Skeletal muscle satellite cell (primary cell): ENCODE measurements around the gene CAMTA1.

Source experiments
- H3K27me3 ChIP-seq: 2 replicates; pipeline ENCODE4 v1.7.0; 2013; ENCODE audit warnings: low read length; ENCODE audit not compliant: control insufficient read depth, insufficient read depth
- H3K36me3 ChIP-seq: 2 replicates; pipeline ENCODE4 v1.7.0; 2013; ENCODE audit warnings: mild to moderate bottlenecking, control low read depth, low read length; ENCODE audit not compliant: insufficient read depth
- H3K4me1 ChIP-seq: 2 replicates; pipeline ENCODE4 v1.7.0; 2013; ENCODE audit warnings: low read length; ENCODE audit not compliant: control insufficient read depth, insufficient read depth
- H3K4me2 ChIP-seq: 2 replicates; pipeline ENCODE4 v1.7.0; 2013; ENCODE audit warnings: mild to moderate bottlenecking, low read length
- H3K4me3 ChIP-seq: 2 replicates; pipeline ENCODE4 v1.7.0; 2013; ENCODE audit warnings: low read length
- H3K9ac ChIP-seq: 2 replicates; pipeline ENCODE4 v1.7.0; 2013; ENCODE audit warnings: mild to moderate bottlenecking, low read depth, low read length, moderate library complexity
- H3K9me3 ChIP-seq: replicated peaks from 2 replicates; pipeline ENCODE4 v1.7.0; 2013; ENCODE audit warnings: mild to moderate bottlenecking, control low read depth, low read length

Gene CAMTA1

DNA sequence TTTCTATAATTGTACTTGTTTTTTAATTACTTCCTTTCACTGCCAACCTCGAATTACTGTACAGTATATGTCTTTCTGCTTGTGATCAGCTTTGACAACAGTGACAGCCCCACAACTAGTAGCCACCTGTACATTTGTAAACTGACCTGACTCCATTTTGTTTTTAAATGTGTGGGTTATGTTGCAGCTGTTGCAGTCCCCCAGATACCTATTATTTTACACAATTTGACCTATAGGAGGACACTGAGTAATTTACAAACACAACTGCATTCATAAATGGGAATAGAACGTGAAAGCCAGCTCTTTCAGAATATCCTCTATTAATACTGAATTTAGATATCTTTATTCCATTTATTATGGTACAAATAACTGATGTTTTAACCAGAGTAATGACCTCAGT is 983.3 kb downstream of the CAMTA1 start:
- Histone ChIP-seq H3K36me3 (peaks cover 9% of the 10 kb centered on the region), H3K4me2 (no peak overlapping the region), H3K9ac (no peak overlapping the region), H3K4me3 (no peak overlapping the region), H3K27me3 (peaks cover 4% of the 10 kb centered on the region), H3K4me1 (peaks cover 15% of the 10 kb centered on the region), H3K9me3 (no peaks in the 10 kb centered on the region)

DNA sequence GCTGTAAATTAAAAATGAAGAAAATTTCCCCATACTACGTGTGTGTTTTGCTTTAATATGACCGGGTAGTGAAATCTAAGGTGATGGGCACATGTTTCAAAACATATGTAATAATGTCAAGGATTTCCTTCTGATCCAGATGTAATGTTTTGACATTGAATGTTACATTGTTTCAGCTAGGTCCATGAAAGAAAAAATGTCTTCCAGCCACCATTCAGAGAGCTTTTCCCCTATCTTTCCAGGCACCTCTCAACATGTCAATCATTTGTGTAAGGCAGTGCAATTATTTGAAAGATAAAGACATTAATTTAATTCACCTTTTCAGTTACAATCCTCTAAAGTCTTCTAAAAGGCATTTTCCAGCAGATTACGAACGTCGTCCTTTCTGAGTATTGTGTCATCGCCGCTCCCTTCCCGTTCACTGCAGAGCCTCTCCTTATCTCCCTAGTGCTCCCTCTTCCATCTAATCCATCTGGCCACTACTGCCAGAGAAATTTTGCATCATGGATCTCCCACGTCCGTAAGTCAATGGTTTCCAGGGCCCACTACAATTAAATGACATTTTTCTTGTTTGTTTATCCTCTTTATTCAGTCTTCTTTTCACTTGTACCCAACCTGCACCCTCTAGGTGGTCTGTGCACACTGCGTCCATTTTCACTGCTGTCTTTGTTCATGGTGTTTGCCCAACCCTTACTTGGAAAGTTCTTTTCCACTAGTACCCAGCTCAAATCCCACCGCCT is 984.6 kb downstream of the CAMTA1 start:
- Histone ChIP-seq H3K9me3 (no peaks in the 10 kb centered on the region), H3K9ac (no peak overlapping the region), H3K4me2 (no peak overlapping the region), H3K4me1 (peaks cover 15% of the 10 kb centered on the region), H3K27me3 (peaks cover 4% of the 10 kb centered on the region), H3K4me3 (no peak overlapping the region), H3K36me3 (peaks cover 20% of the 10 kb centered on the region)

DNA sequence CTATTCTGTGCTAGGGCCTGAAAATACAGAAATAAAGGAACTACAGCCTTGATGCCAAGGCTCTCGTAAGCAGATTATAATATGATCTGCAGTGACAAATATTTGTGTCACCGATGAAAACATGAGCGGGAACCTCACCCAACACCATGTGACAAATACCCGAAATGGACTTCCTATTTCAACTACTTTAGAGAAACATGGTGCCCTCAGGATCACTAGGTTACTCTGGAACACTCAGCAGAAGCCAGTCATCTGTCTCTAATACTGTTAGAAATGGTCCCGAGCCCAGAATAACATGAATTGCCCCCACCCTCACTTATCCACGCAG is 985.4 kb downstream of the CAMTA1 start:
- Histone ChIP-seq H3K27me3 (peaks cover 4% of the 10 kb centered on the region), H3K9ac (peak overlapping the region; percentile 68), H3K36me3 (peaks cover 20% of the 10 kb centered on the region), H3K4me2 (peak overlapping the region; percentile 93), H3K9me3 (no peaks in the 10 kb centered on the region), H3K4me1 (peaks cover 15% of the 10 kb centered on the region), H3K4me3 (peak overlapping the region; percentile 90)

DNA sequence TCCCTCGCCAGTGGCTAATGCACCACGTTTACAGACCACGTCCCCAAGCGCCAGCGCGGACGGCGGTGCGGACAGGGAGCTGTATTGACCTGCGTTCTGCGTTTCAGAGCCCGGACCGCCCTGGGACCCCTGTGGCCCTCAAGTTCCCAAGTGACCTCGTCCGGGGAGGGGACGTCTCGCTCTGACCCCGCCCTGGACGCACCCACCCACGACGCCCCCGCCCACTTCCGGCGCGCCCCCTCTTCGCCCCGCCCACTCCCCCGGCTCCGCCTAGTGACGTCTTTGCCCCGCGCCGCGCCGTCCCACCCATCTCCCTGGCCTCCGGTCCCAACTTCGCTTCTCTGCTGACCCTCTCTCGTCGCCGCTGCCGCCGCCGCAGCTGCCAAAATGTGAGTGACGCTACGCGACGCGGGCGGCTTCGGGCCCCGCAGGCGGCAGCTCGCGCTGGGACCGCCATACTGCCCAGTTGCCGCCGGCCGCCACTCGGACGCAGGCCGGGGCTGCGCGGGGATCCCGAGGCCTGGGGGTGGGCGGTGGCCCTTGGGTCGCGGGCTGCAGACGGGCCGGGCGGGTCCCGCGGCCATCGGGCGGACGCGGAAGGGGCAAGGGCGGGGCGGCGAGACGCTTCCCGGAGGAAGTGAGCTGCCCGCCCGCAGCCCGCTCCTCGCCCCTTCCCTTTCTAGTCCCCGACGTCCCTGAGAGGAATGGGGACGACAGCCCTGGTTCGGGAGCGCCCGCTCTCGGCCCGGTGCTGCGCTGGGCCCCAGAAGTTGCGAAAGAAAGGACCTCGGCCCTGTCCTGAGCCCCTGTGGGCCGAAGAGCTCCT is 986.0 kb downstream of the CAMTA1 start, which contains the start of gene VAMP3:
TSS of gene VAMP3 (plus strand) at position 300 of the 826 bp plus-strand sequence. CDS start at position 388, 88 bp downstream.
- peaks cover 20% of the 10 kb centered on the region for H3K36me3 ChIP-seq
- peak within 1 kb of the TSS; percentile 95 for H3K4me2 ChIP-seq
- peaks cover 4% of the 10 kb centered on the region for H3K27me3 ChIP-seq

DNA sequence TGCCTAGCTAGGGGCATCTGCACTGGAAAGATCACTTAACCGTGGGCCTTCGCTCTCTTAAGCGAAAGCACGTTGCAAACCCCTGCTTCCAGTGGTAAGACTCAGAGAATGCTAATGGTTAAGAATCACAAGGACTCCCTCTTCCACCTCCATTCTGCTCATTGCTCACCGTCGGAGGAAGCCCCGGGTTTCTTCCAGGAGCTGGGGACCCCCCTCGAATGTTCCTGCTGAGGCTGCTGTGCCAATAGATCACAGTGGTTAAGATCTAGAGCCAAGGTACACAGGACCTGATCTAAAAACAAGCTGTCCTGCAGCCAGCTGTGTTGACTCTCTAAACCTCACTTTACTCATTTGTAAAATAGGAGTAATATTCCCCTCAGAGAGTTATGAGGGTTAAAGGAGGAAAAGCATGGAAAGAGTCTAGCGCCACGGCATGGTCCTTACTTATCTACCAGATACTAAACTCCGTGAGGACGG is 986.6 kb downstream of the CAMTA1 start:
- H3K4me2 ChIP-seq = peak overlapping the region; percentile 95
- H3K4me1 ChIP-seq = peaks cover 15% of the 10 kb centered on the region
- peaks cover 4% of the 10 kb centered on the region for H3K27me3 ChIP-seq
- H3K9me3 ChIP-seq = no peaks in the 10 kb centered on the region
- H3K9ac ChIP-seq = peak overlapping the region; percentile 87
- peak overlapping the region; percentile 90 for H3K4me3 ChIP-seq
- H3K36me3 ChIP-seq = peaks cover 20% of the 10 kb centered on the region

More for the DNA sequence above, 986.0 kb downstream of the CAMTA1 start, which contains the start of gene VAMP3:
- H3K4me1 ChIP-seq = peaks cover 15% of the 10 kb centered on the region
- H3K9me3 ChIP-seq = no peaks in the 10 kb centered on the region
- peak within 1 kb of the TSS; percentile 90 for H3K4me3 ChIP-seq
- peak within 1 kb of the TSS; percentile 87 for H3K9ac ChIP-seq

DNA sequence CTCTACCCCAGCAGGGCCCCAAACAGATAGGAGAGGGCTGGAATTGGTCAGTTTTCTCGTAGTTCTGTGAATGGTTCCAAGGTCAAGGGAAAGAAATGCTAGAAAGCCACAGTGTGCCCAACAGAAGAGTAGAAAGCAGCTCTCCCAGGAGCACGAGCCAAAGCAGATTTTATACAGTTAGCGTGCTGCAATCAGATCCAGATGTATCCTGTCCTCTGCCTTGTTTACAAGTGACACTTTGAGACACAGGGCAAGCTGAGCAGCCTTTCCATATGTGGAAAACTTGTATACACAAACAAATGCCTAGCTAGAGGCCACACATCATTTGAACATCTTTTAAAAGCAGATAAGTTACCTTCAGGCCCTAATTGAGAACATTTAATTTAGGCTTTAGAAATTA is 992.3 kb downstream of the CAMTA1 start:
- Histone ChIP-seq H3K9me3 (no peaks in the 10 kb centered on the region), H3K9ac (no peak overlapping the region), H3K4me3 (no peak overlapping the region), H3K36me3 (peaks cover 56% of the 10 kb centered on the region), H3K4me1 (peaks cover 3% of the 10 kb centered on the region), H3K27me3 (no peaks in the 10 kb centered on the region), H3K4me2 (no peak overlapping the region)

DNA sequence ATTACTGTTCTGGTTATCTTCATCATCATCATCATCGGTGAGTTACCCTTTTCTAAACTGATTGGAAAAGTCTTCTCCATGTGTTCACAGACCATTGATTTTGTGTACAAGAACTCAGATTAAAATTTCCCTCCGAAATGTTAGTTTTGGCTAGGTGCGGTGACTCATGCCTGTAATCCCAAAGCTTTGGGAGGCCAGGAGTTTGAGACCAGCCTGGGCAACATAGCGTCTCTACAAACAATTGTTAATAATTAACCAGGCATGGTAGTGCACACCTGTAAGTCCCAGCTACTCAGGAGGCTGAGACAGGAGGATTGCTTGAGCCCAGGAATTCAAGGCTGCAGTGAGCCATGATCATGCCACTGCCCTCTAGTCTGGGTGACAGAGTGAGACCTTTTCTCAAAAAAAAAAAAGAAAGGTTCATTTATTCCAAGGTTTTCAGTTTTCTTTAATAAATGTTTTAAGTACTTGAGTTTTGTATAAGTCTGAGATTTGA is 992.9 kb downstream of the CAMTA1 start:
- no peak overlapping the region for H3K4me2 ChIP-seq
- no peaks in the 10 kb centered on the region for H3K27me3 ChIP-seq
- no peaks in the 10 kb centered on the region for H3K9me3 ChIP-seq
- H3K36me3 ChIP-seq = peaks cover 52% of the 10 kb centered on the region
- H3K4me1 ChIP-seq = peaks cover 5% of the 10 kb centered on the region
- no peak overlapping the region for H3K4me3 ChIP-seq
- no peak overlapping the region for H3K9ac ChIP-seq

DNA sequence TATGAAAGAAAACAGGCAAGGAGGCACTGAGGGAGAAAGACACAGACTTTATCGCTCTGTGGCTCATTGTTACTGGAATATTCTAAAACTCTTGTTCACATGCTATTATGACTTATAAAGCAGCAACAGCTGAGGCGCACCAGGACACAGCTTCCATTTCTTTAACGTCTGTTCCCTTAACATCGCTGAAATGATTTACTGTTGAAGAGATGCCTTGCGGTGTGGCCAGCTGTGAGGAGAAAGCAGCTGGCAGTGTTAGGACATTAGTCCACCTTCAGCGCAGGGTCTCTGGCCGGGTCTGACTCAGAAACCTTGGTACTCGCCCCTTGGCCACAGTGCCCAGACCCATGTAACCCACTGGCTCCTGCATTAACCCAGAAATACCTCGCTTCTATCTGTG is 995.7 kb downstream of the CAMTA1 start:
- Histone ChIP-seq H3K4me2 (no peak overlapping the region), H3K9ac (no peak overlapping the region), H3K4me3 (no peak overlapping the region), H3K4me1 (peaks cover 12% of the 10 kb centered on the region), H3K9me3 (no peaks in the 10 kb centered on the region), H3K27me3 (no peaks in the 10 kb centered on the region), H3K36me3 (peaks cover 36% of the 10 kb centered on the region)

DNA sequence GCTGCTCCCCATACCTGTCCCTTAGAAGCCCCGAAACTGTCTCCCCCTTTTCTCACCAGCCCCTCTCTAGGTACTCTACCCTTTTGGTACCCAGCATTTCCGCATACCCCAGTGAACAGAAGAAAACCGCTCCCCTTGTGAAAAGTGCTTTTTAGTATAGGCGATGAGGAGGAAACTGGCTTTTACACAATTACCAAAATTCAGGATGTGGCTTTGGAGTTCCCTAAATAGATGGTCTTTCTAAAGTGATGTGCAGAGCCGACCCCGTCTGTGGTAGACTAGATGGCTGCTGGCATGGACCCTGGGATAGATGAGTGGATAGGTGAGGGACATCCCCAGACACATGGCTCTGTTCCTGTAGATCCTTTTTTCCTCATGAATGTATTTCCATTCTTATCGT is 996.2 kb downstream of the CAMTA1 start:
- no peak overlapping the region for H3K4me2 ChIP-seq
- no peak overlapping the region for H3K4me3 ChIP-seq
- H3K36me3 ChIP-seq = peaks cover 36% of the 10 kb centered on the region
- no peak overlapping the region for H3K9ac ChIP-seq
- no peaks in the 10 kb centered on the region for H3K9me3 ChIP-seq
- no peaks in the 10 kb centered on the region for H3K27me3 ChIP-seq
- H3K4me1 ChIP-seq = peaks cover 12% of the 10 kb centered on the region

DNA sequence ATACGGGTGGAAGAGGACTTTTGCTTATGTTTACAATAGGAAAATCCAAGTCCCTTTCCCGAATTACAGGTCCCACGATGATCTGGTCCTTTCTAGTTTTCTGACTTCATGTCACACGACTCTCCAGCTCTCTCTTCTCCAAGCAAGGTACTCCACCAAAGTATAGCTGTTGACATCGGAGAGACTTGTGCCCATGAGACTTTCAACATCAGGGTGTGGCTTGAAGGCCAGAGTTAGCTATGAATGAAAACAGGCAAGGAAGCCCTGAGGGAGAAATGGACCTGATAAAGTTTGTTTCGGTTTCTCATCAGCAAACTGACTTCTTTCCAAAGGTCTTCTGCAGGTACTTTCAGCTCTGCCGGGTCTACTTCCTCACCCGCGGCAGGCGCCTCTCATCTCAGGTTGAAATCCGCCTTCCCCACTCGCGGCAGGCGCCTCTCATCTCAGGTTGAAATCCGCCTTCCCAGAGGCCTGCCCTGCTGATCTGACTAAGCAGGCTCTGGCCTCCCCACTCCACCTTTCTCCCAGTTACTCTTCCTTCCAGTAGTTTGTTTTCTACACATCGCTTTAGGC is 996.8 kb downstream of the CAMTA1 start:
- no peak overlapping the region for H3K4me2 ChIP-seq
- no peak overlapping the region for H3K9ac ChIP-seq
- H3K36me3 ChIP-seq = peaks cover 35% of the 10 kb centered on the region
- peaks cover 12% of the 10 kb centered on the region for H3K4me1 ChIP-seq
- H3K27me3 ChIP-seq = no peaks in the 10 kb centered on the region
- no peaks in the 10 kb centered on the region for H3K9me3 ChIP-seq
- no peak overlapping the region for H3K4me3 ChIP-seq

DNA sequence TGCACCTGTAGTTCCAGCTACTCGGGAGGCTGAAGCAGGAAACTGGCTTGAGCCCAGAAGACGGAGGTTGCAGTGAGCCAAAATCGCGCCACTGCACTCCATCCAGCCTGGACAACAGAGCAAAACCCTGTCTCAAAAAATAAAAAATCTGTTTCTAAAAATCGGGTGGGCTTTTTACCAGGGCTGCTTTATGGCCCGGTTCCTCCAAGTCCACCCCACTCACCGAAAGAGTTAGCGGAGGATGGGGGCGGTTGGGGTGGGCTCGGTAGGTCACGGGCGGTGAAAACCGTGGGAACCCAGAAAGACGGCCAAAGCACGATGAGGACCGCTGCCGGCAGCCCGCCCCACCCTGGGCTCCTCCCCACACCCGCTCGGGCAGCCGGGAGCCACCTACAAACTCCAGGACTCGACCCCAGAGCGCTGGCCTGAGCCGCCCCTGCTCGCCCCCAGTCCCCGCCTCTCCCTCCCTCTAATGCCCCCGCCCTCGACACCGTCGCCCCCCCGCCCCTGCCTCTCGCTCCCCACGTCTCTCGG is 998.0 kb downstream of the CAMTA1 start:
- Histone ChIP-seq H3K36me3 (peaks cover 23% of the 10 kb centered on the region), H3K9me3 (no peaks in the 10 kb centered on the region), H3K4me1 (peaks cover 12% of the 10 kb centered on the region), H3K4me2 (peak overlapping the region; percentile 96), H3K4me3 (peak overlapping the region; percentile 71), H3K27me3 (no peaks in the 10 kb centered on the region), H3K9ac (peak overlapping the region; percentile 62)
